ENCODE data around the gene CNTFR.

Gene CNTFR

GRCh38 chr9:34566322-34566721 lies 23.2 kb downstream of the CNTFR start:
- no peak for DNase-seq (ENCODE audit: low read depth)
- TF ChIP-seq CTCF (IDR thresholded peaks at IDR 0.05; ENCODE audit: control insufficient read depth, insufficient read depth, low read depth, low read length, missing control alignments) = no peak
- H3K4me3 ChIP-seq (ENCODE audit: control insufficient read depth, low read depth, low read length) = no peak overlapping the region

DNA sequence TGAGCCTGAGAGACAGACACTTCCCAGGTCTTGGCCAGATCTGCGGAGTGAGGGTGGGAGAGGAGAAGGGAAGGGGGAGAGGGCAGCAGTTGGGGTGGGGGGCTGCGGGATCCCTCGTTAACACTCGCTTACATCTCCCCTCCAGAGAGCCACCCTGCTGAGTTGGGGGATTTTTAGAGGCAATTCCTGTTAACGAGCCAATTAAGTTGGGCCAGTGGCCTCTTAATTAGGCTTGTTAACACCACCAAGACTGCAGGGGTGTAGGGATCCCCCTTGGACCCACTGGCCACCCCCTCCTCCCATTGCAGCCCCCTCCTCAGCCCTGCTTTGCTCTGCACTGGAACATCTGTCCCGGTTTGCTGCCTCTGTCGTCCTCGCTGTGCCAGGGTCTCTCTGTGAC lies 23.7 kb downstream of the CNTFR start:
- no peak overlapping the region for H3K4me3 ChIP-seq (ENCODE audit: control insufficient read depth, low read depth, low read length)
- TF ChIP-seq CTCF (IDR thresholded peaks at IDR 0.05; ENCODE audit: control insufficient read depth, insufficient read depth, low read depth, low read length, missing control alignments) = no peak
- DNase-seq (ENCODE audit: low read depth) = no peak

GRCh38 chr9:34564617-34565016 lies 24.9 kb downstream of the CNTFR start:
- H3K4me3 ChIP-seq (ENCODE audit: control insufficient read depth, low read depth, low read length) = no peak overlapping the region
- DNase-seq (ENCODE audit: low read depth) = no peak
- no peak for TF ChIP-seq CTCF (IDR thresholded peaks at IDR 0.05; ENCODE audit: control insufficient read depth, insufficient read depth, low read depth, low read length, missing control alignments)

DNA sequence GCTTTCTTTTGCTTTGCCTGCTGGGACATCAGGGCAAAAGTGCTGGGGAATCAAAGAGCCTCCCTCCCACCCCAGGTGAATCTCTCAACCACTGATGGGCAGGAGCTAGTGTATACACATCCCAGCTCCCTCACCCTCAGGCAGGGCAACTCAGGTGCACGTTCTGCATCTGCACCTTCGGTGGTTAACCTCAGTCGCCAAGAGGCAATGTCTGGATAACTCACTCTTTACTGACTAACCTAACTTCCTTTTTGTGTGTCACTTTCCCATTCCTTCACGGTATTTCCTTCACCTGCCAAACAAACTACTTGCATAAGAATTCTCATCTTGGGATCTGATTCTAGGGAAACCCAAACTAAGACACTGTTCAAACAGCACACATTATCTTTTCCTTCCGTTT lies 26.3 kb downstream of the CNTFR start:
- no peak overlapping the region for H3K4me3 ChIP-seq (ENCODE audit: control insufficient read depth, low read depth, low read length)
- no peak for DNase-seq (ENCODE audit: low read depth)
- no peak for TF ChIP-seq CTCF (IDR thresholded peaks at IDR 0.05; ENCODE audit: control insufficient read depth, insufficient read depth, low read depth, low read length, missing control alignments)

DNA sequence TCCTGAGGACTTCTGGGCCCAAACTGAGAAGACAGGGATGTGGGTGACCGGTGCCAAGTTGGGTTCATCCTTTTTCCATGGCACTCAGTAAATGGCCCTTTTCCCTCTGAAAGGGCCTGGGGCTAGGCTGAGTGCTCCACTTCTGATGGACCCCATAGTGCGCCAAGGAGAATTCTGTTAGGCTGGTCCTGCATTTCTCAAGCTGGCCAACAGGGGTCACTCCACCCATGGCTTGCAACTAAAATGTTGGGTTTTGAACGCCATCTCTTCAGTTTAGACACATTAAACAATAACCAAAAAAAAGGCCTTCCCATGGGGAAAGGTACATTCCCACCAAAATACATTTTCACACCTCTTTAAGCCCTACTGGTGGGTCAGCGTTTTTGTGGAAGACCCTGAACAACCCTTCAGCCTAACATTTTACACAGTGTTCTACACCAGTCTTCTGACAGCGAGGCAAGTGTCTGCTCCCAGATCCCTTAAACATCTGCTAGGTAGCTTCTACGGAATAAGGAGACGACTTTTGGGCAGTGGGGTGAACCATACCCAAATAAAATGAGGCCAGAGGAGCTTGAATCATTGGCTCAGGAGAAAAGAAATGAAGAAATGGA lies 27.3 kb downstream of the CNTFR start:
- H3K4me3 ChIP-seq (ENCODE audit: control insufficient read depth, low read depth, low read length) = no peak overlapping the region
- no peak for DNase-seq (ENCODE audit: low read depth)
- TF ChIP-seq CTCF (IDR thresholded peaks at IDR 0.05; ENCODE audit: control insufficient read depth, insufficient read depth, low read depth, low read length, missing control alignments) = peak; percentile 39

DNA sequence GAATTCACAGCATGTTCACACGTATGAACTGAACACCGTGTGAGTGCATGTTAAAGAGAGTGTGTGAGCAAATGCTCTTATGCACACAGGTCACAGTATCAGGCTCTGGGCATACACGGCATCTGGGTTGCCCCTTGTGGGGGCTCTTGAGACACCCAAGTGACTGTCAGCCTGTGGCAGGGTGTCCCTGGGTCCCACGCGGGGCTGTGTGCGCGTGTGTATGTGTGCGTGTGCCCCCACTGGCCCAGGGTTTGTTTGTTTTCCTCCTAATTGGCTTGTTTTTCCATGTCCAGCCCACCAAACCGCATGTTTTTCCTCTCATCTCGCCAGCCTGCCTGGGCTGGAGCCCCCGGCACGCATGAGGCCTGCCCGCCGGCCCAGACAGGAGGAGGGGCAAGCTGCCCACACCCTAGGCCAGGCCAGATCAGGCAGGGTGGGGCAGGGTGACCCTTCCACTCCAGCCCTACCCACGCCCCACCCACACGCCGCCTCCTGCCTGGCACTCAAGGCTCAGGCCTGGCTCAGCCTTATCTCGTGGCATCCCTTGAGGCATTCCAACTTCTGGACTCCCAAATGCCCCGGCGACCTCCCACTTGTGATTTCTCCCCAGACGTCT lies 28.8 kb downstream of the CNTFR start:
- no peak for TF ChIP-seq CTCF (IDR thresholded peaks at IDR 0.05; ENCODE audit: control insufficient read depth, insufficient read depth, low read depth, low read length, missing control alignments)
- no peak for DNase-seq (ENCODE audit: low read depth)
- no peak overlapping the region for H3K4me3 ChIP-seq (ENCODE audit: control insufficient read depth, low read depth, low read length)

Data from AG09309 (cell line).